ENCODE measurements around the gene BRSK2. TPM values are rescaled to one million over a fixed set of nuclear protein-coding genes. Genes with fewer than 3 reads are reported as not detected.

BRSK2 gene
- total and polyA plus RNA-seq, 2 experiments from 2014 or later, result 4.7 to 13.6 TPM

DNA sequence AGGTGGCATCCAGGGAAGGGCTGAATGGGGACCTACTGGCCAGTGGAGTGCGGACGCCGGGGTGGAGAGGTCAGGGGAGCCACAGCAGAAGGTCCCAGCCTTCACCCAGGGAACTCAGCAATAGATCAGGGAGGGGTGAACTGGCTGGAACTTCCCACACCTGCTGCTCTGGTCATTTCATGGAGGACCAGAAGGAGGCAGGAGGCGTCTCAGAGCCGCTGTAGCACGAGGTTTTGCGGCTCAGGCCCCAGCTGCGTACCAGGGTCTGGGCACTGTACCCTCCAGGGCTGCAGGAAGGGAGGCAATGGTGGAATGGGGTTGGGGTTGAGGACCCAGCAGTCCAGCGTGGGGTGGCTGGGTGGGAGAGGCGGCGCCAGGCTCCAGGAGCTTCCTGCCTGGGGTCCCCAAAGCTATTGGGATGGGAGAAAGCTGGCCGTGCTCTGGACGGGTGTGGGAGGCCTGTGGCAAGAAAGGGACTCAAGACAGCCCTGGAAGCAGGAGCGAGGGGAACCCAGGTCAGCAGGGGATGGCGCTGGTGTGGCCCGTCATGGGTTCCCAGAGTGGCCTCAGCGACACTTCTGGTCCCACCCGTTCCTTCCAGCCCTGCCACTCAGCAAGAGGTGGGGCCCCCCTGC lies 20.2 kb upstream of the BRSK2 start:
- H3K9me2 ChIP-seq (replicated peaks; ENCODE audit: insufficient read depth), result no peaks in the 10 kb centered on the region
- DNase-seq (ENCODE audit: low spot score), result no peak
- no peaks in the 10 kb centered on the region for H4K20me1 ChIP-seq (ENCODE audit: insufficient read depth, poor library complexity, severe bottlenecking)
- WGBS (ENCODE audit: low lambda C conversion rate, missing lambda C conversion rate), result 88% methylated on average over 18 of the region's 18 CpGs
- H3K4me2 ChIP-seq, result no peak overlapping the region
- no peaks in the 10 kb centered on the region for H3K9me3 ChIP-seq (ENCODE audit: low read depth)
- H3K27ac ChIP-seq, result no peak overlapping the region
- H3K4me1 ChIP-seq (ENCODE audit: insufficient read depth), result no peaks in the 10 kb centered on the region
- H3K4me3 ChIP-seq, result no peak overlapping the region
- H2AFZ ChIP-seq, result no peak overlapping the region
- no peaks in the 10 kb centered on the region for H3K27me3 ChIP-seq
- no peaks in the 10 kb centered on the region for H3K79me2 ChIP-seq
- no peak for TF ChIP-seq EZH2phosphoT487 (IDR thresholded peaks at IDR 0.05; ENCODE audit: low read depth, severe bottlenecking, unreplicated experiment)
- TF ChIP-seq, protein P1, sequence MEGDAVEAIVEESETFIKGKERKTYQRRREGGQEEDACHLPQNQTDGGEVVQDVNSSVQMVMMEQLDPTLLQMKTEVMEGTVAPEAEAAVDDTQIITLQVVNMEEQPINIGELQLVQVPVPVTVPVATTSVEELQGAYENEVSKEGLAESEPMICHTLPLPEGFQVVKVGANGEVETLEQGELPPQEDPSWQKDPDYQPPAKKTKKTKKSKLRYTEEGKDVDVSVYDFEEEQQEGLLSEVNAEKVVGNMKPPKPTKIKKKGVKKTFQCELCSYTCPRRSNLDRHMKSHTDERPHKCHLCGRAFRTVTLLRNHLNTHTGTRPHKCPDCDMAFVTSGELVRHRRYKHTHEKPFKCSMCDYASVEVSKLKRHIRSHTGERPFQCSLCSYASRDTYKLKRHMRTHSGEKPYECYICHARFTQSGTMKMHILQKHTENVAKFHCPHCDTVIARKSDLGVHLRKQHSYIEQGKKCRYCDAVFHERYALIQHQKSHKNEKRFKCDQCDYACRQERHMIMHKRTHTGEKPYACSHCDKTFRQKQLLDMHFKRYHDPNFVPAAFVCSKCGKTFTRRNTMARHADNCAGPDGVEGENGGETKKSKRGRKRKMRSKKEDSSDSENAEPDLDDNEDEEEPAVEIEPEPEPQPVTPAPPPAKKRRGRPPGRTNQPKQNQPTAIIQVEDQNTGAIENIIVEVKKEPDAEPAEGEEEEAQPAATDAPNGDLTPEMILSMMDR (IDR thresholded peaks at IDR 0.05; ENCODE audit: poor library complexity), result no peak
- TF ChIP-seq EZH2 (IDR thresholded peaks at IDR 0.05; ENCODE audit: borderline replicate concordance), result no peak
- no peaks in the 10 kb centered on the region for H3K36me3 ChIP-seq (replicated peaks; ENCODE audit: insufficient read depth, low read depth)

DNA sequence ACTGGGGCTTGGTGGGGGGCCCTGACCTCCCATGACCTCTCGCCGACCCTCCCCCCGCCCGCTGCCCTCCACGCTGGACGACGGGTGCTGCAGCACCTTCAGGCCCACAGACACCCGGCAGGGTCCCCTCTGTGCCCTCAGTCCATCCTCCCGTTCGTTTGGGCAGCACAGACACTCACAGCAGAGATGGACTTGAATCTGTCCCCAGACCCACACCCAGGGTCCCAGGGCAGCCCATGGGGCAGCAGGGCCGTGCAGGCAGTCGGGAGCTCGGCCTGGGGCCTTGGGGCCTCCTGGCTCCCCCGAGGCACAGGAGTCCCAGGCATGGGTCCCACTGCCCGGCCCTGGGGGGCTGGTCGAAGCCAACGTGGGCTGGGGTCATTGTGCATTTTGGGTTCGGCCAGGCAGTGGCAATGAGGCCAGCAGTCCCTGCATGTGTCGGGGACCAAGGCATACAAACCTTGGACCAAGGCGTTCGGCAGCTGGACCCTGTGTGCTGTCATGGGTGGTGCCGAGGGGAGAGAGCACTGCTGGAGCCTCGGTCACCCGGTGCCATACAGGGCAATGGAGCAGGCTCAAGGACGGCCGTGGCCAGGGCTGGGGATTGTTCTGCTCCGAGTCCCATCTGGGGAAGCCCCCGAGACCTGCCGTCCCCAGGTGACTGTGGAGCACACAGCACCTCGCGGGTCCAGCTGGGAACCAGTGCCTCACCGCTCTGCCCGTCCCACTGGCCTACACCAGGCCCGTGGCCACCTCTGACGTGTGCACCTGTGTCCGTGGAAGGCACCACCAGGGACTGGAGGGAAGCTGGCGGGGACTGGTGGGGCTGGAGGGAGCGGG lies 19.3 kb upstream of the BRSK2 start:
- no peaks in the 10 kb centered on the region for H3K36me3 ChIP-seq (replicated peaks; ENCODE audit: insufficient read depth, low read depth)
- H2AFZ ChIP-seq, result no peak overlapping the region
- WGBS (ENCODE audit: low lambda C conversion rate, missing lambda C conversion rate), result 93% methylated on average over 30 of the region's 38 CpGs
- H3K79me2 ChIP-seq, result no peaks in the 10 kb centered on the region
- no peaks in the 10 kb centered on the region for H3K9me3 ChIP-seq (ENCODE audit: low read depth)
- no peak overlapping the region for H3K4me3 ChIP-seq
- no peaks in the 10 kb centered on the region for H3K9me2 ChIP-seq (replicated peaks; ENCODE audit: insufficient read depth)
- no peaks in the 10 kb centered on the region for H4K20me1 ChIP-seq (ENCODE audit: insufficient read depth, poor library complexity, severe bottlenecking)
- H3K4me2 ChIP-seq, result no peak overlapping the region
- DNase-seq (ENCODE audit: low spot score), result no peak
- H3K27ac ChIP-seq, result no peak overlapping the region
- H3K4me1 ChIP-seq (ENCODE audit: insufficient read depth), result no peaks in the 10 kb centered on the region
- TF ChIP-seq, protein P1 (IDR thresholded peaks at IDR 0.05; ENCODE audit: poor library complexity), result no peak
- no peak for TF ChIP-seq EZH2 (IDR thresholded peaks at IDR 0.05; ENCODE audit: borderline replicate concordance)
- no peak for TF ChIP-seq EZH2phosphoT487 (IDR thresholded peaks at IDR 0.05; ENCODE audit: low read depth, severe bottlenecking, unreplicated experiment)
- H3K27me3 ChIP-seq, result no peaks in the 10 kb centered on the region

DNA sequence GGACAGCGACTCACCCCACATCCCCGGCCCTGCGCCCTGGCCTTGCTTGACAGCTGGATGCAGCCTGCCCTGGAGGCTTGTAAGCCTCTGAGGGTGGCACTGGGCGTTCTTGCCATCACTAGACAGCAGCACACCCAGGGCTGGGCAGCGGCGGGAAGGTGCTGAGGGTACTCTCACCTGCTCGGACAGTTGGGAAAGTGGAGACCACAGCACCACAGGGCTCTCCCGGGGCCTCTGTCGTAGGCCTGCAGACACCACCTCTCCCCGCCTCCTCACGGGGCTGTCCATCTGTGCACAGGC lies 18.8 kb upstream of the BRSK2 start:
- 97% methylated on average over 8 of the region's 11 CpGs for WGBS (ENCODE audit: low lambda C conversion rate, missing lambda C conversion rate)
- H3K4me3 ChIP-seq, result no peak overlapping the region
- TF ChIP-seq, protein P1 (IDR thresholded peaks at IDR 0.05; ENCODE audit: poor library complexity), result no peak
- no peak for TF ChIP-seq EZH2 (IDR thresholded peaks at IDR 0.05; ENCODE audit: borderline replicate concordance)
- TF ChIP-seq EZH2phosphoT487 (IDR thresholded peaks at IDR 0.05; ENCODE audit: low read depth, severe bottlenecking, unreplicated experiment), result no peak

More for the DNA sequence above, 18.8 kb upstream of the BRSK2 start:
- H2AFZ ChIP-seq, result no peak overlapping the region
- no peaks in the 10 kb centered on the region for H4K20me1 ChIP-seq (ENCODE audit: insufficient read depth, poor library complexity, severe bottlenecking)
- H3K4me1 ChIP-seq (ENCODE audit: insufficient read depth), result no peaks in the 10 kb centered on the region
- H3K27me3 ChIP-seq, result no peaks in the 10 kb centered on the region
- no peaks in the 10 kb centered on the region for H3K79me2 ChIP-seq
- no peak overlapping the region for H3K4me2 ChIP-seq
- H3K9me2 ChIP-seq (replicated peaks; ENCODE audit: insufficient read depth), result no peaks in the 10 kb centered on the region
- no peak overlapping the region for H3K27ac ChIP-seq
- H3K9me3 ChIP-seq (ENCODE audit: low read depth), result no peaks in the 10 kb centered on the region
- no peak for DNase-seq (ENCODE audit: low spot score)
- no peaks in the 10 kb centered on the region for H3K36me3 ChIP-seq (replicated peaks; ENCODE audit: insufficient read depth, low read depth)
